ENCODE measurements around the gene QTRT2.

The QTRT2 gene

DNA sequence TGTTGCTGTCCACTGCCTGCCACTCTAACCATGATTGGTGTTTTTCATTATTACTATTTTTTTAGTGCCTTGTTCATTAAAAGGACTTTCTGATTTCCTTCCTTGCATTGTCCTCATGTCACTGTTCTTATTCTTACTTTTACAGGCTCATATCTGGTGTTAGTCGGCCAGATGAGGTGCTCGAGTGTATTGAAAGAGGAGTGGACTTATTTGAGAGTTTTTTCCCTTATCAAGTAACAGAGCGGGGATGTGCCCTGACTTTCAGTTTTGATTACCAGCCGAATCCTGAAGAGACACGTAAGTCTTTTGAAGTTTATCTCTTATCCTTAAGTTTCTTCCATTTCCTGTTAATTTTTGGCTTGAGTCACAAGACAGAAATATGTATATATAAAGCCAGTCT lies 23.2 kb downstream of the QTRT2 start:
- DNase-seq, result no peak

DNA sequence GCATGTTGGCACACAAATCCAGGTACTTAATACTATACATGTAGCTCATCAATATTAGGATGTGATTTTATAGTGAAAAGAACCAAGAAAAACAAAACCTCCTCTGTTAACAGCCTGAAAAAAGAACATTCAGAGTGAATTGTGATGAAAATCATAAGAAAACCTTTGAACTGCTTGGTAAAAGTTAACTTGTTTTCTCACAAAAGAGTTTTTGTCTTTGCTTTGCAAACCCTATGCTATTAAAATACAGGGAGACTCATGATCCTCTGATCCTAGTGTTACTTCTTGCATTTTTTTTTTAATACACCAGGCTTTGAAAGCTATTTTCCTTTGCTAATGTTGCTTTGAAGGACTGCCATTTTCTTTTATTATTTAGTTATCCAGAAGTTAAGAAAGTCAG lies 23.7 kb downstream of the QTRT2 start:
- DNase-seq, result no peak

DNA sequence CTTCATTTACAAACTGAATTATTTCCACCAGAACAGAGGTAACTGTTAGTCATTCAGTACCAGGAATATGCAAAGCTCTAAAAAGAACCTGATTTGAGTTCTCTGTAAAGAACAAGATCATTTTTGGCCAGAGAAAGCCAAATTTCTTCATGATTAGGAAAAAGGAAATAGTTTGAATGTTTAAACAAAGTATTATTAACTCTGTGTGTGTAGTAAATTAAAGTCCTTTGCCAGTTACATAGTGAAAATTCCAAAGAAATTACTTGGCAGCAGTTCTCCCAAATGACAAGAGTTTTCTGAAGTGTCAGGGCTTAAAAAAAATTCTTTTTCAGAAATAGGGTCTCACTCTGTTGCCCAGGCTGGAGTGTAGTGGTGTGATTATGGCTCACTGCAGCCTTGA lies 24.5 kb downstream of the QTRT2 start:
- DNase-seq, result no peak

DNA sequence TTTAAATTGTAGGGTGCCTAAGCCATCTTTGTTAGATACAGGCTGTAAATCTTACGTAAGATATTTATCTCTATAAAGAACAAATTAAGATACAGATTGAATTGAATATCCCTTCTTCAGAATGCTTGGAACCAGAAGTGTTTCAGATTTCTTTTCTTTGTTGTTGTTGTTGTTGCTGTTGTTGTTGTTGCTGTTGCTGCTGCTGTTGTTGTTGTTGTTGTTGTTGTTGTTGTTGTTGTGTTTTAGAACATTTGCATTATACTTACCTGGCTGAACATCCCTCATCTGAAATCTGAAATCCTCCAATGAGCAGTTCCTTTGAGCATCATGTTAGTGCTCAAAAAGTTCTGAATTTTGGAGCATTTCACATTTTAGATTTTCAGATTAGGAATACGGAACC lies 26.6 kb downstream of the QTRT2 start:
- DNase-seq, result no peak

DNA sequence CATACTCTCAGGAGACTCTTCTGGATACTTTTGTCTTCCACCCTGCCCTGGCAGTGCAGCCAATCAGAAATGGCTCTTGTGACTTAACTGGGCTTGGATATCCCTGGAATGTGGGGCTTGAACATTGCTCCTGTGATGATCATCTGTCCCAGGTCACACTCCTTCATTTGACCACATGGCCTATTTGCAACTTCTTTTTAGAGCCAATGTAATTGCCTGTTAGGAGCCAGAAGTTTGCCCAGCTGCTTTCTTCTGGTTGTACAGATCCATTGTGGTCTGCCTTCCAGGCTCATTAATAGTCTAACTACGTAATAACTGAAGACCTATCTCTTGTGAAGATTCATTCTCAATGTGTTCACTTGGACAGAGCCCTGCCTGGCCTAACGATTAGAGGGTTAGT lies 29.8 kb downstream of the QTRT2 start:
- DNase-seq, result no peak

DNA sequence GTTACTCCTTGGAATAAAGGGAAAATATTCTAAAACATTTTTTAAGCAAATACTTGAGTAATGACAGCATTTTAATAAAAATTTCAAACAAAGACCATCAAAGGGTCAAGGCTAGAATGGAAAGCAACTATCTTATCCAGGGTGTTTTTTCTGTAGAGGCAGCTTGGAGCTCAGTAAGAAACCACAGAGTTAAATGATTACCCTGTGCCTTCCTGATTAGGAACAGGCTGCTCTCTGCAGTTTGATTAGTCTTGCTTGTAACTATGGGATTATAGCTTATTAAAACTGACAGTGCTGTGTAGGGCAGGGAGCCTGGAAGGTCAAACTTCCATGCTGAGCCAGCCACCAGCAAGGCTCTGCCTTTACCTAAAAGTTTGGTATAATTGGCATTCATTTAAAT lies 33.1 kb downstream of the QTRT2 start:
- no peak for DNase-seq

DNA sequence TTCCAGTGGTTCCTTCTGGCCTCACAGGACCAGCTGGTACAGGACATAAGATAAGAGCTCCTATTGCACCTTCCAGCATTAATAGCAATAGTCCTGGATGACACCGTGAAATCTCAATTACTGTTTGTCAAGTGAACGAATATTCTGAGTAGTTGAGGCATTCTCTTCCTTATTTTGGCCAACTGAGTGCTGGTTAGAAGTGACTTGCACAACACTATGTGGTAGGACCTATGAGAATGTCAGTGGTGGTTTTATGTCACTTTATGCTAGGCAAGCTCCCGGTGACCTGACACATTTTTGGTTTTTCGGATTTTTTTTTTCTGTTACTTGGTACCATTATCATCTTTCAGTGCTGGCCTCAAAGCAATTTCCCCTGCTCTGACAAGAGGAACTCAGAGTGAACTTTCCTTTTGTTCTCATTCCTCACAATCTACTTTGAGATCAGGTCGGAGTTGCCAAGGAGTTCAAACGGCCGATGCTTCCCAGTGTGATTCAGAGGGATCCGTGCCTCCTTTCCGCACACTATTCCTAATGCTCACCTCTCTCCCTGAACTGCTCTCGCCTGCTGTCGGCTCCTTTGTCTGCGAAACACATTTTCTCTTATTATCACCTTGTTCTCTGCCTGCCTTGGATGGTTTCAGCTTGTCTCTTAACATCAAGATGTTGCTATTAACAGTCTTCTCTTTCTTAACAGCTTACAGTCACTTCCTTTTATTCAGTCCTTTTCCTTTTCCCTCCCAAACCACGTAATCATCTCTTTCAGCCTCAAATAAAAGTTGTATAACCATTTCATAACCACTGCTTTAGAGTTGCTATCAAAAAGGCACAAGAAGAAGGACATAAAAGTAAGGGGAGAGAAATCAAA lies 35.8 kb downstream of the QTRT2 start:
- DNase-seq, result no peak

DNA sequence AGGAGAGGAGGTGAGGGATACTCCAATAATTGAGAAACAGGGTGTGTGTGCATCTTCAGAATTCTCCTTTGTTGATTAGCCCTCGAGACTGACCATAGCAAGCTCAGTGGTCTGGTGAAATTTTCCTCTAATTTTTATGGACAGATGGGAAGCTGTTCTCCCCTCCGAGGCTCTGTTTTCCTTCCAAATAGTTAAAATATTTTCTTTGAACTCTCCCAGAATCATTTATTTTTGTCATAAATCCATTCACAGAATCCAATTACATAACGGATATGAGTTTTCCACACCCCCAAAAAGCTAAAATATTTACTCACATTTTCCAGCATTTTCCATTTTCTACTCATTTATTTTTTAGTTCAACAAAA lies 36.5 kb downstream of the QTRT2 start:
- no peak for DNase-seq

DNA sequence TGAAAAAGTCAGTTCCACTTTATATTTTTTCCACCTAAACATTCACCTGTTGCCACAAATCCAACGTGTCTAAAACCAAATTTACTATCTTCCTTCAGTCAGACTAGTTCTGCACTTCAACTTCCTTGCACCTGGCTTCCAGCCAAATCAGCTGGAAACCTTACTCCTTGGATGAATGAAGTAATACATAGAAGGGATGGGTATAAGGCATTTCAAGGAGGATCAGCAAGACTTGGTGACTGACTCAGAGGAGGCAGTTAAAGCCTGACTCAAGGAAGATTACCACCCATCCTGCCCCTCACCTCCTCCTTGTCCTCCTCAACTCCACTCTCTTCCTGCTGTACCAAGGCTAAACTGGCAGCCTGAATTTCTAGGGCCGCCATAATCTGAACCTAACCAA lies 37.1 kb downstream of the QTRT2 start:
- DNase-seq, result no peak

DNA sequence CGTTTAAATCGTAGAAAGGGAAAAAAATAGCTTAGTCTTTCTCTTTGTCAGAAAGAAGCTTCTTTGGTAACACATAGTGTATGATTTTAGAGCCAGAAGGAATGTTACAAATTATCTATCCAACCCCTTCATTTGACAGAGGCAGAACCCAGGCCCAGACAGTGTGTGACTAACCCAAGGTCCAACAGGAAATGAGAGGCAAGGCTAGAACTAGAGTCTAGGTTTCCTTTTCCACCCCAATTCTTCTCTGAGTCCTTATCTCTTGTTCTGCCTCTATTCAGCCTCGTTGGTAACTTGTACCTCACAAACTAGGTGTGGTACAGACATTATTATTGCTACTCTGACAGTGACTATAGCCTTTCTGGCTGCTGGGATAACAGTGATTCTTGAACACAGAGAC lies 39.3 kb downstream of the QTRT2 start:
- no peak for DNase-seq

DNA sequence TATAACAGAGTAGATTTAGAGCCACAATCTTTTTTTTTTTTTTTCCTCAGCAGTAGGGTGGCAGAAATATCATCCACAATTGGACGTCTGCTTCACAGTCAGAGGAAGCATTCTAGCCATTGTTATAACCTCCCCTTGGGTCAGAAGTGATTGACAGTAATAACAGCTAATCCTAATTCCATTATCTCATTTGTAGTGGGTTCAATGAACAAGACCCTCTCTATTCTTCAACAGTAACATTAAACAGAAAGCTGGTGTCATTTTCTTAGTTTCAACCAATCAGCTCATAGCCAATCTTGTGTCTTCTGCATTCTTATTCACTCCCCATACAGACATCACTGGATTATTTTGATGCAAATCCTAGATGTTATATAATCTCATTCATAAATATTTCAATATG lies 44.6 kb downstream of the QTRT2 start:
- DNase-seq, result no peak

DNA sequence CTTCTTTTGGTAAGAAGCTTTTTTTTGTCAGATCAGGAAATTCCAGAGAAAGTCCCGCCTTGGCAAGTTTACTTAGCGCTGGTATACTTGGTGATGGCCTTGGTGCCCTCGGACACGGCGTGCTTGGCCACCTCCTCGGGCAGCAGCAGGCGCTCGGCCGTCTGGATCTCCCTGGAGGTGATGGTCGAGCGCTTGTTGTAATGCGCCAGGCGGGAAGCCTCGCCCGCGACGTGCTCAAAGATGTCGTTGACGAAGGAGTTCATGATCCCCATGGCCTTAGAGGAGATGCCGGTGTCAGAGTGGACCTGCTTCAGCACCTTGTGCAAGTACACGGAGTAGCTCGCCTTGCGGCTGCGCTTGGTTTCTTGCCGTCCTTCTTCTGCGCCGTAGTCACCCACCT lies 46.6 kb downstream of the QTRT2 start:
- DNase-seq, result no peak

DNA sequence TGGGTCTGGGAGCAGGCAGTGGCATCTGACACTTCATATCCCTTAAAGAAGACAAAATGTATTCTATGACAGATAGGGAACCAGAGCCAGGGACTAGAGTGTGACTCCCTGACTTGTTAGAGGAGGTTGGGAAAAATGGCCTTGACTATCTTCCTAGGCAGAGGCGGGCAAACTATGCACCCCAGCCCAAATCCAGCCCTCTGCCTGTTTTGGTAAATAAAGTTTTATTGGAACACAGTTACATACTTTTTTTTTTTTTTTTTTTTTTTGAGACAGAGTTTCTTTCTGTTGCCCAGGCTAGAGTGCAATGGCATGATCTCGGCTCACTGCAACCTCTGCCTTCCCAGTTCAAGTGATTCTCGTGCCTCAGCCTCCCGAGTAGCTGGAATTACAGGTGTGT lies 47.3 kb downstream of the QTRT2 start:
- DNase-seq, result no peak

DNA sequence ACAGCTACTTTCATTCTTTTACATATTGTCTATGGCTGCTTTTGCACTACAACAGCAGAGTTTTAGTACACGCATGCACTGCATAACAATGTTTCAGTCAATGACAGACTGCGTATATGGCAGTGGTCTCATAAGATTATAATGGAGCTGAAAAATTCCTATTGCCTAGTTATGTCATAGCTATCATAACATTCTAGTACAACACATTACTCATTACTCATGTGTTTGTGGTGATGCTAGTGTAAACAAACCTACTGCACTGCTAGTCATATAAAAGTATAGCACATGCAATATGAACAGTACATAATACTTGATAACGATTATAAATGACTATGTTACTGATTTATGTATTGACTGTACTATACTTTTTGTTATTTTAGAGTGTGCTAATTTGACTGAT lies 47.9 kb downstream of the QTRT2 start:
- DNase-seq, result no peak

DNA sequence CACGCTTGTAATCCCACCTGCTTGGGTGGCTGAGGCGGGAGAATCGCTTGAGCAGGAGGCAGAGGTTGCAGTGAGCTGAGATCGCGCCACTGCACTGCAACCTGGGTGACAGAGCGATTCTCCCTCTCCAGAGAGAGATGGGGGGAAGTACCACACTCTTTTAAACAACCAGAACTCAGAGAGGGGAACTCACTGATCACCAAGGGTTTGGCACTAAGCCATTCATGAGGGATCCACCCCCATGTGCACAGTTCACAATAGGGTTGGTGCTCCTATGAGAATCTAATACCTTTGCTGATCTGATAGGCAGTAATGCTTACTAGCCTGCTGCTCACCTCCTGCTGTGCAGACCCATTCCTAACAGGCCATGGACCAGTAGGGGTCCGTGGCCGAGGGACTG lies 51.6 kb downstream of the QTRT2 start:
- no peak for DNase-seq

DNA sequence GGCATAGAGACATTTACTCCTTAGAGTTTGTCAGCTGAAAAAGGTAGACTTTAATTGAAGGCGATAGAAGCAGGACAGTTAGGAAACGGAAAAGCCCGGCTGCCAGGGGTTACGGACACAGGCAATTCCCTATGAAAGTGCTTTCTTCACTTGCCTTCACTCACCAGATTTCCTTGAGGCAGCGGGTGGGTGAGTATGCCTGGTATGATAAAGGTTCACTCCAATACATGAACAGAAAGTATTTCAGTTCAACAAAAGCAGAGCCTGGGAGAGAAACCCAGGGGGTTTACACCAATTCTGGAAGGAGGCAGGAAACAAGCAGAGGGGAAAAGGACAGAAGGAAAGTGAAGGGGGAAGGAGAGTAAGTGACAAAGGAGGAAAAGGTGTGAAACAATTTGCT lies 53.9 kb downstream of the QTRT2 start:
- DNase-seq, result no peak

DNA sequence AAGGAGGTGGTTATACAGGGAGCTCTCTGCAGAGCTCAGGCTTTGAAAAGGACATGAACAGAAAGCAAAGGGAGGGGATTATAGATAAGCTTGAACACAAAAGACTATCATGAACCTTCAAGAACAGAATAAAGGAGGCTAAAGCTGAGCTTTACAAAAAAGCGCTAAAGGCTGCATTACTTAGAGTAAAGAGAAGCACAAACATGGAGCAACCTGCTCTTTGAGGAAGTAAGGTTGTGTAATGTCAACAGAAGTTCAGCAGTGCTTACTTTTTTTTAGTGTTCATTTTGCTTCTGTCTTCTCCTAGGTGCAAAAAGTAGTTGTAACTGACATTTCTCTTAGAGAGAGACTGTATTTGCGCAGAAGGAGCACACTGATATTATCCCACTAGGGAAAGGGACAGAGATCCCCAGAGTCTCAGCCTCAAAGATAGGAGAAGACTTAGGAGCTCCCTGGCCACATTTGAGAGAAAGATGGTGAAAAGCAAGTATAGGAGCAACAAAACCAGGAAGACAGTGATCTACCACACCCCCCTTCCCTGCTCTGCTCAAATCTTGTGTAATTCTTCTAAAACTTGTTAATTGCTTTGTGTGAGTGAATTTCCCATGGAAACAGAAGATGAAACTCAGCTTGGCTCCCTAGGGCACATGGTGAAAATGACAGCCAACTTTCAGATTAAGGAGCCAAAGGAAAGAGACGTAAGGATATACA lies 54.7 kb downstream of the QTRT2 start:
- DNase-seq, result no peak

DNA sequence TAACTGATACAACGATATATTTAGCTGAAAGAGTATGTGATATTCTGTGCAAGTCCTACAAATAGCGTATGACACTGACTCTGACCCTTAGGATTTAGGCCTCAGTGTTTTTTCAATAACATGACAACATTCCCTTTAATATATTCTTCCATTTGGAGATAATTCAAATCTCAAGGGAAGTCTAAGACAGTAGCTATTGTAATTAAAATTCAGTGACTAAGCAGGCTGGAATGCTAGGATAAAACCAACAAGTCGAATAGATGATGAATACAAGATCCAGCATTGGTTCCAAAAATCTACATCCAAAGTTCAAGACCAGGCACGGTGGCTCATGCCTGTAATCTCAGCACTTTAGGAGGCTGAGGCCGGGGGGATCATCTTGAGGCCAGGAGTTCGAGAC lies 56.2 kb downstream of the QTRT2 start:
- DNase-seq, result no peak

DNA sequence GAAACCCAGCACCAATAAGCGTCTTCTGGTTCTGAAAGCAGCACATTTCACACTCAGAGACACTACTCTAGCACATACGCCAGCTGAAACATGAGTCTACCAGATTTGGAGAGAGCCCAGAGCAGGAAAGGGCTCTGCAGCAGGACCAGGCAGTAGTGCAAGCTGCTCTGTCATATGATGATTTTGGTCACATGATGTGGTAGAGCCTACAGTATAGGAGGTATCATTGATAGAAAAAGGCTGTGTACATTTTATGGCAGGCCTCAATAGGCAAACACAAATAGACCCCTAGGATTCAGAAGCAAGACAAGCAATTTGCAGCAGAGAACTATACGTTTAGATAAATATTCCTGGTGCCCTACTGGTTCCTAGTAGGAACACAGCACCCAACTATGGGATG lies 58.2 kb downstream of the QTRT2 start:
- no peak for DNase-seq

DNA sequence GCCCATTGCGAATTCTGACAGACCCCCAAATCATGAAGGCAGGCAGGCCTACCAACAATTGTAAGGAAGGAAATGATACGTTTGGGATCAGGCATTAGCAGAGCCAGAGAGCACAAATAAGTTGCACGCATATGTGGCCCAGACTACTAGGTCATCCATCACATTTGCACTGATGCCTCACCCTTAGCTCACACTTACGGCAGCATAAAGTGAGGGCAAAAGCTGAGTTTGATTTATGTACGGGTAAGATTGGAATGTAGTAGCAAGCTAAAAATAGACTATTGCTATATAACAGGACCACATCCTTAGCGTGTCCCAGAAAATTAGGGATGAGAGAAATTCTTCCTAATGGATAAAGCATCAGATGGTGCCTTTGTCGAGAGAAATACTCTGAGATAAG lies 58.6 kb downstream of the QTRT2 start:
- no peak for DNase-seq

DNA sequence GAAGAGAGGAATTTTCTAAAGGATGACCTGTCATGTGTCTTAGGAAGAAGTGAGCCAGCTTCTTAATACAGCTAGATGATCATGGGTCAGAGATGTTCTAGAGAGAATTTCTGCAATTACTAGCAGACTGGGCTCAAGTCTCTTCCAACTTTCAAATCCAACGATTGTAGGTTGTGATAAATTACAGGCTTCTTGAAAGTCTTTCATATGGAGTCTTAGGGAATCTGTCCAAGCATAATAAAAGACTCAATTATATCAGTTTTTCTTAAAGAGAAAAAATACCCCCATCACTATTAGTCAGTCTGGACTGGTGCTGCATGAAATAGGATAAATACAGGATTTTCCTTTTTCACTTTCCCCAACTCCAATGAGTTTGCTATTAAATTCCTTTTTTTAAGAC lies 63.2 kb downstream of the QTRT2 start:
- no peak for DNase-seq

DNA sequence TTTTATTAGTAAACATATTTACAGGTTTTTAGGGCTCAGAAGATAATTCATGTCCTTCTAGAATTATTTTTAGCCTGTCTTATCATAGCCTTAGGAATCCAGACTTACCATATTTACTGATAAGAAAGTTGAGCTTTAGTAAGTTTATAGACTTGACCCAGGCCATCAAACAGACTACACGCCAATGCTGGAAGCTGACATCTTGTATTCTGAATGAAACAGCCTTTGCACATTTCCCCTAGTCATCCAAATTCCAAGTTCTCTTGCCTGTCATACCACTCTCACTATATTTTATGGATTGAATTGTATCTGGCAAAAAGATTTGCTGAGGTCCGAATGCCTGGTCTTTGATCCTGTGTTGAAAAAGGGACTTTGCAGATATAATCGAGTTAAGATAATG lies 63.7 kb downstream of the QTRT2 start:
- no peak for DNase-seq

DNA sequence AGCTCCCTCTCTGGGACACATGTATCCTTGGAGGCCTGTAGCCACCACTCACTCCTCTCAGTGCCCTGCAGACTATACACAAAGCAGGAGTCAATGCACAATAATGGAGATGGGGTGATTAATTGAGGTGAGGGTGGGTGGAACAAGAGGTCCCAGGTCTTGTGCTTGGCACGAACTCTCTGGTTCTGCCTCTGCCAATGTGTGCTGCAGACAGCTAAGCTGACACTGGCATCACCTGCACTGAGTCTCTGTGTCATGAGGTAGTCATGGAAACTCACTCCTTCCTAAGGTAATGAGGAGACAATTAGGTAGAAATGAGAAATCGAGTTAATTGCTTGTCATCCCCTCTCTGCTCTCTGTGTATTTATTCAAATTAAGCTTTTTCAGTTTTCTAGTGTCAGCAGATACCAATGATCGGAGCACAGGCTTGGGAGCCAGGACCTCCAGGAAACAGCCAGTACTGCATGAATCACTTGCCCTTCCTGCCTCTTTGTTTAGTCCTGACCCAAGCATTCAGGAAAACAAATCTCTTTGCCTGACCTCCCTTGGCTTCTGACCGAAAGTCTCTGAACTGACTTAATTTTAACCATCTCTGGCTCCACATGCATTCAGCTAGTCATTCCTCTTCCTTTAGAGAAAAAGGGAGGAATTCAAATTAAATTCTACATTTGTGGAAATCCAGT lies 65.6 kb downstream of the QTRT2 start:
- no peak for DNase-seq

DNA sequence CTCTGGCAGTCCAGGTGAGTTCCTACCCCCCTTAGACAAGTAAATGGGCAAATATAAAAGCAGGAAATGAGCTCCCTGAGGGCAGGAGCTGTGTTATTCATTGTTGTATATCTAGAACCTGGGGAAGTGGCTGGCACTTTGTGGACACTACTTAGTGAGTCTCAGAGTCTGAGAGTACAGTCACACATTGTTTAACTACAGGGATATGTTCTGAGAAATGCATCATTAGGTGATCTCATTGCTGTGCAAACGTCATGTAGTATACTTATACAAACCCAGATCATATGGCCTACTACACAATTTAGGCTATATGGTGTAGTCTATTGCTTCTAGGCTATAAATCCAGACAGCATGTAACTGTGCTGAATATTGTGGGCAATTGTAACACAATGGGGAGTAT lies 69.9 kb downstream of the QTRT2 start:
- no peak for DNase-seq
